CD14-positive monocyte (primary cell): ENCODE data around the gene HBM. TPM values are rescaled to one million over a fixed set of nuclear protein-coding genes. Genes with fewer than 3 reads are reported as not detected.
A peak's percentile ranks its signal among the peaks of the same experiment; 100 is the strongest.
"Not testable (repeated sequence)": the region's sequence is repeated elsewhere in the genome, so short reads cannot be mapped to it uniquely, and the experiment has no call there.

Experiments used
- DNase-seq, 3 donors: peaks; one replicate each; pipeline ENCODE4 v3.0.0-alpha.2; 2011 to 2022
- H2AFZ ChIP-seq: 2 replicates; pipeline ENCODE4 v1.6.0; 2012; ENCODE audit warnings: mild to moderate bottlenecking, low read depth, low read length, inconsistent platforms; ENCODE audit not compliant: insufficient read depth, poor library complexity, severe bottlenecking
- H3K27ac ChIP-seq, 2 donors: 1 replicate in 1 of 2; 2 replicates in 1 of 2; pipeline ENCODE4 v1.5.1; 2012 to 2013; ENCODE audit warnings: low read length in 2 of 2, control low read depth in 1 of 2, inconsistent platforms in 1 of 2, low read depth in 1 of 2, mild to moderate bottlenecking in 1 of 2
- H3K27me3 ChIP-seq, 2 donors: one replicate each; pipeline versions ENCODE4 v1.6.0 to v1.6.1; 2011 to 2013; ENCODE audit warnings: low read length in 2 of 2; ENCODE audit not compliant: control insufficient read depth in 2 of 2, insufficient read depth in 2 of 2
- H3K36me3 ChIP-seq, 2 donors: replicated peaks in 1 of 2; 1 replicate in 1 of 2; 2 replicates in 1 of 2; pipeline versions ENCODE4 v1.5.1 to v1.6.1; 2012 to 2013; ENCODE audit warnings: low read length in 2 of 2, control low read depth in 1 of 2, inconsistent platforms in 1 of 2, mild to moderate bottlenecking in 1 of 2; ENCODE audit not compliant: insufficient read depth in 2 of 2, control insufficient read depth in 1 of 2
- H3K4me1 ChIP-seq, 2 donors: 1 replicate in 1 of 2; 2 replicates in 1 of 2; pipeline versions ENCODE4 v1.5.1 to v1.6.1; 2012 to 2013; ENCODE audit warnings: low read length in 2 of 2, control low read depth in 1 of 2, inconsistent platforms in 1 of 2, mild to moderate bottlenecking in 1 of 2, moderate library complexity in 1 of 2; ENCODE audit not compliant: insufficient read depth in 2 of 2, control insufficient read depth in 1 of 2
- H3K4me2 ChIP-seq: replicated peaks from 2 replicates; pipeline ENCODE3; 2012; ENCODE audit warnings: low read length, moderate library complexity, mild to moderate bottlenecking; ENCODE audit not compliant: poor library complexity, severe bottlenecking; ENCODE audit errors: extremely low read depth
- H3K4me3 ChIP-seq, 3 experiments: fragments of 200-600 bp in 1 of 3; sonication (generic) in 1 of 3; replicated peaks in 1 of 3; 1 replicate in 2 of 3; 2 replicates in 1 of 3; pipeline ENCODE4 v1.5.1; 2011 to 2013; ENCODE audit warnings: low read length in 3 of 3, mild to moderate bottlenecking in 3 of 3, control low read depth in 2 of 3, low read depth in 2 of 3, inconsistent platforms in 1 of 3, moderate library complexity in 1 of 3
- H3K79me2 ChIP-seq: 2 replicates; pipeline ENCODE4 v1.6.0; 2012; ENCODE audit warnings: mild to moderate bottlenecking, control low read depth, inconsistent platforms, low read length, moderate library complexity; ENCODE audit not compliant: insufficient read depth
- H3K9ac ChIP-seq: 2 replicates; pipeline ENCODE4 v1.6.0; 2017; ENCODE audit warnings: low read length, mild to moderate bottlenecking; ENCODE audit not compliant: insufficient read depth, poor library complexity, severe bottlenecking
- H3K9me3 ChIP-seq, 2 donors: replicated peaks in 1 of 2; 1 replicate in 1 of 2; 2 replicates in 1 of 2; pipeline versions ENCODE4 v1.5.1 to v1.6.1; 2012 to 2013; ENCODE audit warnings: low read length in 2 of 2, control low read depth in 1 of 2; ENCODE audit not compliant: control insufficient read depth in 1 of 2, insufficient read depth in 1 of 2
- H4K20me1 ChIP-seq: 2 replicates; pipeline ENCODE4 v1.6.0; 2012; ENCODE audit warnings: mild to moderate bottlenecking, low read length, control low read depth, moderate library complexity; ENCODE audit not compliant: insufficient read depth
- H3K27ac Mint-ChIP-seq, 7 donors: one replicate each; pipeline ENCODE4 v1.8.0; 2020; ENCODE audit warnings: mild to moderate bottlenecking in 7 of 7, mixed read lengths in 7 of 7, moderate library complexity in 6 of 7, inconsistent platforms in 2 of 7
- H3K27me3 Mint-ChIP-seq, 3 donors: one replicate each; pipeline ENCODE4 v1.8.0; 2021 to 2022; ENCODE audit warnings: low read depth in 3 of 3, mild to moderate bottlenecking in 3 of 3, mixed read lengths in 3 of 3, moderate library complexity in 3 of 3, inconsistent platforms in 1 of 3
- H3K36me3 Mint-ChIP-seq, 2 donors: one replicate each; pipeline ENCODE4 v1.8.0; 2020; ENCODE audit warnings: mixed read lengths in 2 of 2, inconsistent platforms in 1 of 2, mild to moderate bottlenecking in 1 of 2
- H3K4me1 Mint-ChIP-seq: one replicate; pipeline ENCODE4 v1.8.0; 2020; ENCODE audit warnings: mild to moderate bottlenecking, mixed read lengths
- H3K4me3 Mint-ChIP-seq, 2 donors: one replicate each; pipeline ENCODE4 v1.8.0; 2020; ENCODE audit warnings: mild to moderate bottlenecking in 2 of 2, mixed read lengths in 2 of 2, moderate library complexity in 1 of 2
- H3K9me3 Mint-ChIP-seq, 7 donors: one replicate each; pipeline ENCODE4 v1.8.0; 2020 to 2022; ENCODE audit warnings: mixed read lengths in 7 of 7, mild to moderate bottlenecking in 6 of 7, moderate library complexity in 6 of 7, inconsistent platforms in 2 of 7
- CTCF ChIP-seq: fragments of 200-600 bp; IDR thresholded peaks from one replicate; pipeline ENCODE4 v1.8.0; 2022; ENCODE audit warnings: antibody characterized with exemption, mild to moderate bottlenecking
- WGBS: methylation state at CpG from one replicate; pipeline ENCODE4 v1.1.5; 2013; ENCODE audit warnings: missing lambda C conversion rate; ENCODE audit not compliant: insufficient coverage; 5-methylcytosine and 5-hydroxymethylcytosine counted together
- intact Hi-C, 2 donors: fragments of 100-400 bp; cut with micrococcal nuclease; formaldehyde crosslinking; loops; one replicate each; pipeline versions ENCODE4 v1.15.0 to v1.15.1; 2023
- polyA plus RNA-seq, 3 donors: library from polyadenylated mRNA; depleted of rRNA in 1 of 3; unstranded in 2 of 3; stranded (reverse) in 1 of 3; fragments of 300-500 nt in 2 of 3; fragments of >200 nt in 1 of 3; fragmentation: Illumina TruSeq in 2 of 3; gene quantifications; 1 replicate in 2 of 3; 2 replicates in 1 of 3; pipeline ENCODE4 v1.2.3, GENCODE V29; 2012 to 2021

The HBM gene
- polyA plus RNA-seq, 3 donors = not detected

- H3K4me3 ChIP-seq, H3K36me3 ChIP-seq, H3K27ac ChIP-seq, H3K4me1 Mint-ChIP-seq, H3K27ac Mint-ChIP-seq, H2AFZ ChIP-seq, H3K36me3 Mint-ChIP-seq, H3K79me2 ChIP-seq, H3K4me2 ChIP-seq, DNase-seq, H3K9ac ChIP-seq, H3K4me1 ChIP-seq, H4K20me1 ChIP-seq, H3K9me3 ChIP-seq: not testable (repeated sequence)
- intact Hi-C loops = loop anchor here in 1 of 2 donors (2.0 kb wide), 1 partner anchor 47 kb away; no protein-coding TSS in a partner anchor
- WGBS = 3% methylated on average over 4 of the region's 13 CpGs
- H3K27me3 ChIP-seq = peaks cover 40 to 67% of the 10 kb centered on the region in 2 donors
- Mint-ChIP-seq H3K9me3 (peaks cover 0 to 22% (median 8%) of the 10 kb centered on the region in 7 donors), H3K27me3 (peaks cover 68 to 83% (median 76%) of the 10 kb centered on the region in 3 donors), H3K4me3 (peak overlapping the region in 1 of 2 donors; percentile 75)
Observed at GRCh38 chr16:173928-174769, 8.4 kb downstream of the HBM start.

- Histone ChIP-seq H3K4me2 (no peak overlapping the region), H4K20me1 (no peaks in the 10 kb centered on the region)
- intact Hi-C loops = loop anchor here in 1 of 2 donors (2.0 kb wide), 1 partner anchor 48 kb away; no protein-coding TSS in a partner anchor
Observed at GRCh38 chr16:175011-175949, 9.5 kb downstream of the HBM start.

GRCh38 chr16:176006-176405, 10.2 kb downstream of the HBM start:
- H3K9me3 ChIP-seq, H3K27ac ChIP-seq, H3K36me3 ChIP-seq, H3K4me2 ChIP-seq, intact Hi-C loops, H3K9ac ChIP-seq, H2AFZ ChIP-seq, H3K4me3 ChIP-seq, H4K20me1 ChIP-seq, DNase-seq, H3K36me3 Mint-ChIP-seq, H3K27ac Mint-ChIP-seq, H3K79me2 ChIP-seq: not testable (repeated sequence)
- Histone ChIP-seq H3K4me1 (peaks cover 5 to 10% of the 10 kb centered on the region in 2 donors), H3K27me3 (peaks cover 47 to 71% of the 10 kb centered on the region in 2 donors)
- Mint-ChIP-seq H3K4me3 (peak overlapping the region in 1 of 2 donors; percentile 74), H3K27me3 (peaks cover 62 to 80% (median 73%) of the 10 kb centered on the region in 3 donors), H3K4me1 (peaks cover 13% of the 10 kb centered on the region), H3K9me3 (peaks cover 0 to 21% (median 8%) of the 10 kb centered on the region in 7 donors)
- WGBS = no CpG with 5 or more reads among the region's 39 CpGs

More at GRCh38 chr16:175011-175949, 9.5 kb downstream of the HBM start:
- no peak overlapping the region for H2AFZ ChIP-seq
- peak overlapping the region in 1 of 2 donors; percentile 75 for H3K4me3 Mint-ChIP-seq
- no peak for DNase-seq
- H3K79me2 ChIP-seq = no peaks in the 10 kb centered on the region
- peaks cover 0 to 4% of the 10 kb centered on the region in 2 donors for H3K36me3 Mint-ChIP-seq
- H3K27me3 Mint-ChIP-seq = peaks cover 68 to 81% (median 77%) of the 10 kb centered on the region in 3 donors
- H3K9me3 Mint-ChIP-seq = peaks cover 0 to 22% (median 8%) of the 10 kb centered on the region in 7 donors
- no peaks in the 10 kb centered on the region for H3K36me3 ChIP-seq
- H3K4me3 ChIP-seq = no peak overlapping the region
- H3K27me3 ChIP-seq = peaks cover 49 to 69% of the 10 kb centered on the region in 2 donors
- WGBS = 14% methylated on average over 1 of the region's 8 CpGs
- peaks cover 0 to 3% of the 10 kb centered on the region in 2 donors for H3K4me1 ChIP-seq
- H3K4me1 Mint-ChIP-seq = peaks cover 11% of the 10 kb centered on the region
- no peak overlapping the region for H3K9ac ChIP-seq
- no peak for TF ChIP-seq CTCF
- no peak overlapping the region for H3K27ac ChIP-seq
- no peak overlapping the region for H3K27ac Mint-ChIP-seq
- H3K9me3 ChIP-seq = peaks cover 0 to 9% of the 10 kb centered on the region in 2 donors
